Effector memory CD8-positive, alpha-beta T cell (primary cell): Measurements from ENCODE around the gene PNPLA2.

ENCODE experiments used
- ATAC-seq: fragments of 150-1000 bp; cut with Tn5 transposase; replicated peaks from 2 replicates; pipeline ENCODE4 v1.10.0; 2021; ENCODE audit warnings: mild to moderate bottlenecking, moderate library complexity
- DNase-seq, 3 experiments: peaks; one replicate each; pipeline ENCODE4 v3.0.0; 2021
- H3K27ac Mint-ChIP-seq, 2 donors: one replicate each; pipeline ENCODE4 v1.8.0; 2022; ENCODE audit warnings: mild to moderate bottlenecking in 2 of 2, mixed read lengths in 2 of 2, moderate library complexity in 2 of 2
- H3K27me3 Mint-ChIP-seq, 2 donors: one replicate each; pipeline ENCODE4 v1.8.0; 2022; ENCODE audit warnings: mixed read lengths in 2 of 2
- H3K36me3 Mint-ChIP-seq: one replicate; pipeline ENCODE4 v1.8.0; 2022; ENCODE audit warnings: mild to moderate bottlenecking, moderate library complexity, mixed read lengths; ENCODE audit not compliant: insufficient read depth
- H3K4me1 Mint-ChIP-seq, 2 donors: one replicate each; pipeline ENCODE4 v1.8.0; 2022; ENCODE audit warnings: low read depth in 2 of 2, mixed read lengths in 2 of 2
- H3K4me3 Mint-ChIP-seq, 2 donors: one replicate each; pipeline ENCODE4 v1.8.0; 2022; ENCODE audit warnings: mild to moderate bottlenecking in 2 of 2, mixed read lengths in 2 of 2, moderate library complexity in 2 of 2
- H3K9me3 Mint-ChIP-seq, 2 donors: one replicate each; pipeline ENCODE4 v1.8.0; 2022; ENCODE audit warnings: mixed read lengths in 2 of 2

The PNPLA2 gene

DNA sequence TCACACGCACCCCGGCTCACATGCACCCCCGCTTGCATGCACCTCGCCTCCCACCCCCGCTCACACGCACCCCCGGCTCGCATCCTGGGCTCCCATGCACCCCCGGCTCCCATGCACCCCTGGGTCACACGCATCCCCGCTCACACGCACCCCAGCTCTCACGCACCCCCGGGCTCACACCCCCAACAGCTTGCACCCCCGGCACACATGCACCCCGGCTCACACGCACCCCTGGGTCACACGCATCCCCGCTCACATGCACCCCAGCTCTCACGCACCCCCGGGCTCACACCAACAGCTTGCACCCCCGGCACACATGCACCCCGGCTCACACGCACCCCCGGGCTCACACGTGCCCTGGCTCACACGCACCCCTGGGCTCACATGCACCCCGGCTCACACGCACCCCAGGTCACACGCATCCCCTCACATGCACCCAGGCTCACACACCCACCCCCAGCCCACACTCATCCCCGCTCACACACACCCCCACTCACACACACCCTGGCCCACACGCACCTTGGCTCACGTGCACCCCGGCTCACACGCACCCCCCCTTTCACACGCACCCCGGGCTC, 40.1 kb downstream of the PNPLA2 start:
- no peak for ATAC-seq

DNA sequence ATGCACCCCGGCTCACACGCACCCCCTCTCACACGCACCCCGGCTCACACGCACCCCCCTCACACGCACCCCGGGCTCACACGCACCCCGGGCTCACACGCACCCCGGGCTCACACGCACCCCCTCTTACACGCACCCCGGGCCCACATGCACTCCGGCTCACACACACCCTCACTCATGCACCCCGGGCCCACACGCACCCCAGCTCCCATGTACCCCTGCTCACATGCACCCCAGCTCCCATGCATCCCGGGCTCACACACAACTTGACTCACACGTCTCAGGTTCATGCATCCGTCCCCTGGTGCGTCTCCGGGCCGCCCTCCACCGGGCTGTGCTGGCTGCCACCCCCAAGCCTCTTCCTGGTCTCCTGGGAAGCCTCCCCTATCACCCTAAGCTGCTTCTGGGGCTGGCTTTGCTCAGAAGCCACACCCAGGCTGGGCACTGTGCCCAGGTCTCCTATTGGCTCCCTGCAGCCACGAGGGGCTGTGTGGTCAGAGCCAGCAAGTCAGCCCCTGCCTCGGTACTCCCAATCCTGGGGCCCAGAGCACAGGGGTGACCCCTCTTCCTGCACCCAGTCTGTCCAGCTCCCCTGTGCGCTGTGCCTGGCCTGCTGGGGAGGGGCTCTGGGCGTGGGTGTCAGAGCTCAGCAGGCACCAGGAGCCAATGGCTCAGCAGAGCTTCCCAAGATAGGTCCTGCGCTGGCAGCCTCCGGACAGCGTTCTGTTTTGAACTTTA, 40.8 kb downstream of the PNPLA2 start:
- Mint-ChIP-seq H3K4me3 (no peak overlapping the region), H3K27ac (peak overlapping the region in 1 of 2 donors; percentile 23), H3K4me1 (peaks cover 8 to 11% of the 10 kb centered on the region in 2 donors), H3K9me3 (no peaks in the 10 kb centered on the region), H3K36me3 (peaks cover 7% of the 10 kb centered on the region), H3K27me3 (no peaks in the 10 kb centered on the region)
- ATAC-seq (no peak), DNase-seq (no peak)

More for the DNA sequence above, 40.1 kb downstream of the PNPLA2 start:
- DNase-seq = no peak
- H3K27me3 Mint-ChIP-seq = no peaks in the 10 kb centered on the region
- H3K9me3 Mint-ChIP-seq = no peaks in the 10 kb centered on the region
- peak overlapping the region in 1 of 2 donors; percentile 46 for H3K27ac Mint-ChIP-seq
- no peak overlapping the region for H3K4me3 Mint-ChIP-seq
- H3K36me3 Mint-ChIP-seq = peaks cover 7% of the 10 kb centered on the region
- H3K4me1 Mint-ChIP-seq = peaks cover 8 to 11% of the 10 kb centered on the region in 2 donors

DNA sequence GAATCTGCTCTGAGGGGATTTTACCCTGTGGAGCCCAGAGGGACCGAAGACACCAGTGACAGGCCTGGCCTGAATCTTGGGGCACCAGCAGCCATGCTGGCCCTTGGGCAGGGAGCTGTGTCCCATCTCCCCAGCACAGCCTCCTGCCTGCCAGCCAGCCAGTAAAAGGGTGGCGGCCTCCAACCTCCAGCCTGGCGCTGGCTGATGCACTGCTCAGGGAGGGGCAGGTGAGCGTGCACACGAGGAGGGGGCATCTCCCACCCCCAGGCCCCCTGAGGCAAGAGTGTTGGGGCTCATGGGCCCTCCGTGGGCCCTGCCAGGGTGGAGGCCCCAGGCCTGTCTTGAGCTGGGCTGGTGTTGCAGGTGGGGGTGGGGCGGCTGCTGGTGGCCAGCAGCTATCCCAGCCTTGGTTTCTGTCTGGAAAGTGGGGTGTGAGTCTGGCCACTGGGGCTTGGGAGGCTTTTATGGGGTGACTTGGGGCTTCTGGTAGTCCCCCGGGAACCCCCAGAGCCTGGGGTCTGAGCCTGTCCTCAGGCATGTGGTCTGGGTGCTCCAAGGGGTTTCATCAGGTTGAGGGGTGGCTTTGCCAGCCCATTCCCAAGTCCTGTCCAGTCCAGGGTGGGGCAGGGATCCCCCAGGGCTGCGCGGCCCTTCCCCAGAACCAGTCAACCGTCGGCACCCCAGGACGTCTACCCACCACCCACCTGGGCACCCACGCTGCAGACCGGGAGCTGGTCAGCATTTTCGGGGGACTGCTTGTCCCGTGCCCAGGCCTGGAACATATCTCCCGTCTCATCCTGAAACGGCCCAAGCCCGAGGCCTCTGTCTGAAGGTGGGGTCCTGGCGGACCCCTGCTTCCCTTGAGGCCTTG, 41.8 kb downstream of the PNPLA2 start:
- Mint-ChIP-seq H3K36me3 (peaks cover 7% of the 10 kb centered on the region), H3K4me3 (no peak overlapping the region), H3K4me1 (peaks cover 8 to 11% of the 10 kb centered on the region in 2 donors), H3K9me3 (no peaks in the 10 kb centered on the region), H3K27me3 (no peaks in the 10 kb centered on the region), H3K27ac (no peak overlapping the region)
- no peak for DNase-seq
- no peak for ATAC-seq

DNA sequence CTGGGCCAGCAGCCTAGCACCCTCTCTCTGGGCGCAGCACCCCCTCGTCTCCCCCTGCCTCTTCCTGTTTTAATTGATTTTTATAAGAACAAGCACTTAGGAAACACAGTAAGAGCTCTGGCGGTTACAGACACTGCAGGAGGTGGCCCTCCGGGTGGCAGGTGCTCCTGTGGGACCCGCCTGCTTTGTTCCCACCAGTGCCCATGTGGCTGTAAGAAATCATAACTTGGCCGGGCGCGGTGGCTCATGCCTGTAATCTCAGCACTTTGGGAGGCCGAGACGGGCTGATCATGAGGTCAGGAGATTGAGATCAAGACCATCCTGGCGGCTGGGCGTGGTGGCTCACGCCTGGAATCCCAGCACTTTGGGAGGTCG, 42.4 kb downstream of the PNPLA2 start:
- peak overlapping the region in 1 of 2 donors; percentile 62 for H3K27ac Mint-ChIP-seq

DNA sequence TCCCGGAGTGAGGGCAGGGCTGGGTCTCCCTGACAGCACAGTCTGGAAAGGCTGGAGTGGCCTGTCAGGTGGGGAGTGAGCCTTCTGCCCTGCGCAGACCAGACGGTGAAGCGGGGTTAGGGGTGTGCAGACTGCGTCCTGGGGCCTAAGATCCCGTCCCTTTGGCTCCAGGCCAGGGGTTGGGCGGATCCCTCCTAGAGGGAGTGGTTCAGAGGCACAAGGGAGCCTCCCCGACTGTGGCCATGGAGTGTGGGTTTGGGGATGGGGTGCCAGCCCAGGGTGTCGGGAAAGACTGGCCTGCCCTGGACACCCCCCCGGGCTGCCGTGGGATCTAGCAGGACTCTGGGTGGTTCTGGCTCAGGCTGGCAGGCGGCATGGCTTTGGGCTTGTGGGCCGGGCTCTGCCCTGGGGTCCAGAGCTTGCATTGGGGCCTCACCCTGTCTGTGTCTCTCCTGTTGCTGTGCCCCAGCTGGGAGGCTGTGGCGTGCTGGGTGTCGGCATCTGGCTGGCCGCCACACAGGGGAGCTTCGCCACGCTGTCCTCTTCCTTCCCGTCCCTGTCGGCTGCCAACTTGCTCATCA, 43.5 kb downstream of the PNPLA2 start:
- ATAC-seq = no peak
- Mint-ChIP-seq H3K4me3 (no peak overlapping the region), H3K36me3 (peaks cover 7% of the 10 kb centered on the region), H3K9me3 (no peaks in the 10 kb centered on the region), H3K27ac (no peak overlapping the region), H3K4me1 (peaks cover 0 to 2% of the 10 kb centered on the region in 2 donors), H3K27me3 (no peaks in the 10 kb centered on the region)
- no peak for DNase-seq

More for the DNA sequence above, 42.4 kb downstream of the PNPLA2 start:
- ATAC-seq (no peak), DNase-seq (no peak)
- no peaks in the 10 kb centered on the region for H3K27me3 Mint-ChIP-seq
- H3K36me3 Mint-ChIP-seq = peaks cover 7% of the 10 kb centered on the region
- peaks cover 8 to 10% of the 10 kb centered on the region in 2 donors for H3K4me1 Mint-ChIP-seq
- no peaks in the 10 kb centered on the region for H3K9me3 Mint-ChIP-seq
- no peak overlapping the region for H3K4me3 Mint-ChIP-seq

DNA sequence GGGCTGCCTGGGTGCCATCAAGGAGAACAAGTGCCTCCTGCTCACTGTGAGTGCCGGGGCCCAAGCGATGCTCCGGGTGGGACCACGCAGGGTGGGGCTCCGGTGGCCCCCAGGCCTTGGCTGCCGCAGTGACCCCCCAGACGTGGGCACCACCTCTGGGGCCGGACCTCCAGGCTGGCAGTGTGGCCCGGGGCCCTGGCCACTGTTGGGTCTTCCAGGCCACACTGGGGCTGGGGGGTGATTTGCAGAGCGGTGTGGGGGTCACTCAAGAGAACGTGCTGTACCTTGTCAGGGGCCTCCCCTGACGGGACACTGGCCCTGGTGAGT, 43.9 kb downstream of the PNPLA2 start:
- peaks cover 5% of the 10 kb centered on the region for H3K36me3 Mint-ChIP-seq
- H3K27me3 Mint-ChIP-seq = no peaks in the 10 kb centered on the region
- no peak for ATAC-seq
- no peaks in the 10 kb centered on the region for H3K9me3 Mint-ChIP-seq
- no peak overlapping the region for H3K4me3 Mint-ChIP-seq
- H3K4me1 Mint-ChIP-seq = peaks cover 0 to 2% of the 10 kb centered on the region in 2 donors
- H3K27ac Mint-ChIP-seq = no peak overlapping the region
- no peak for DNase-seq

DNA sequence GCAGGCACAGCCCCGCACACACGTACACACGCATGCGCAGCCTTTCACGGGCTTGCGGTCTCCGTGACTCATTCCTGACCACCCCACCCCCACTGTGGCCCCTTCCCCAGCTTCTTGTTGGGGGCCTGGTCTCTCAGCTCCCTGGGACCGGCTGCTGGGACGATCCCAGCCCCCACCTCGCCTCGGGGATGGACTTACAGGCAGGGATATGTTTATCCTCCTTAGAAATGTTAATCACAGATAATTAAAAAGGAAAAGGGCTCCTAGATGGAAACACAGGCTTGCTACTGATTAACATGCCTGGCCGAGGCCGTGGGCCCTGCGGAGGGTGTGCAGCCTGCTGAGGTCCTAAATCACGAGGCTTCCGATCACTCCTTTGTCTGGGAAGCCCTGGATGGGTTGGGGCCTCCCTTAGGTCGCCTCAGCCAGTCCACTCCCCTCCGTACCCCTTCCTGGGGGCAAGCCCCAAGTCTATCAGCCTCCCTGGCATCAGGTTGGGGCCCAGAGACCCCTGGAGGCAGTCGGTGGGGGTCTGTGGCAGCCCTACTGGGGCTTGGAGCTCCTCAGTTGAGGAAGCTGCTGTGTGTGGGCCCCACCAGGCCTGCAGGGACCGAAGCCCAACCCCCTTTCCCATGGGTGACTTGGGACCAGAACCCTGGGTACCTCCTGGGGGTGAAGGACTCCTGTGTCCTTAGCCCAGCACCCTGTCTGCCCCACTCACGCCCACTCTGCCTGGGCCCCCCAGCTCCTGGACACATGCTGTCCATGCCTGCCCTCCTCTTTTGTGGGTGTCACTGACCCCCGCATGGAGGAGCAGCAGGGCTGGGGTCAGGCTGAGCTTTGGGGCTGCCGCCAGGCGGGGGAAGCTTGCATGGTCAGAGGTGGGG, 44.6 kb downstream of the PNPLA2 start:
- Mint-ChIP-seq H3K27me3 (no peaks in the 10 kb centered on the region), H3K4me1 (no peaks in the 10 kb centered on the region), H3K9me3 (no peaks in the 10 kb centered on the region), H3K27ac (peak overlapping the region in 1 of 2 donors; percentile 38), H3K4me3 (no peak overlapping the region), H3K36me3 (peaks cover 3% of the 10 kb centered on the region)
- DNase-seq (no peak), ATAC-seq (no peak)

DNA sequence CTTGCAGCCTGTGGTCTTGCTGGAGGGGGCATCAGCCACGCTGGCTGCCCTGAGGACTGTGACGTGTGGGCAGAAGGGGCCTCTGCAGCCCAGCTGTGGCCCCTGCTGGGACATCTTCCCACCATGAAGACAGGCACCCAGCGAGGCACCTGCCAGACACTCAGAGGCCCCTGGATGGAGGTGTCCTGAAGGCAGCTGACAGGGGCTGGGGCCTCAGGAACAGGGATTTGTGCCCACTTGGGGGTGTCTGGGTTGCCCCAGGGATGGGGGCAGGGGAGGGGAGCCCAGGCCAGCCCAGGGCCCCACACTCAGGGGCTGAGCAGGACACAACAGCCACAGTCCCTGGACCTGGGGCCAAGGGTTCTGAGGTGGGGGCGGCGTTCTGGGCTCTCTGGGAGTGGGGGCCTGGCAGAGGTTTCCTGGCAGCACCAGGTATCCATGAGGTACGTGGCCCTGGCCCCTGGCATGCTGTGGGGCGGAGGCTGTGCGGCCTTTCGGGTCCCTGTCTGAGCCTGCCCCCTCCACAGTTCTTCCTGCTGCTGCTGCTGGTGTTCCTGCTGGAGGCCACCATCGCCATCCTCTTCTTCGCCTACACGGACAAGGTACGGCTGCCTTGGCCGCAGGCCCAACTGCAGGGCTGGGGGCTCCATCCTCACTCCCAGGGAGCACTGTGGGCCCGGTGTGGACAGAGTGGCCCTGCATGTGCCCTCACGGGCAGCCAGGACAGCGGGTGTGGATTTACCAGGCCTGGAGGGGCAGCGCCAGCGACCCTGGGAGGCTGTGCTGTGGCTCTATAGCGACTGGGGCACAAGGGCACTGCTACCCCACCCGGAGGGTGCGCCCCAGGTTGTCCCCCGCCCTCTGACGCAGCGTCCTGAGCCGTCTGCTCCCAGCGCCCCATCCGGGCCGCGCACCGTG, 45.5 kb downstream of the PNPLA2 start:
- Mint-ChIP-seq H3K27ac (peak overlapping the region in 1 of 2 donors; percentile 38), H3K27me3 (no peaks in the 10 kb centered on the region), H3K4me3 (no peak overlapping the region), H3K36me3 (peaks cover 3% of the 10 kb centered on the region), H3K9me3 (no peaks in the 10 kb centered on the region), H3K4me1 (no peaks in the 10 kb centered on the region)
- no peak for ATAC-seq
- no peak for DNase-seq

DNA sequence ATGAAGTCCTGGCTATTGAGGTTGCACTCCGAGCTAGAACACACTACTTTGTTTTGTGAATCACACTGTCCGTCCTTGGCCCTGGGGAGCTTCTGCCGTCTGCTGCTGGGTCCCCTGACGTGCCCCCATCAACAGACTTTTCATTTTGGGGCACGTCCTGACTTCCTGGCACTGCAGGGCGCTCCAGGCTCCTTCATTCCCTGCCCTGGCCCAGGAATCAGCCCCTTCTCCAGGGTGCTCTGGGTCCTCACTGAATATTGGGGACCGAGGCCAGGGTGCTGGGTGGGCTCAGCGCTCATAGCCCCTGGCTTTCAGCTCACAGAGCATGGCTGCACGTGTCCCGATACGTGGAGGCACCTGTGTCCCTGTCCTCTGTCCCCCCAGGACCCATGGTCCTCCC, 46.2 kb downstream of the PNPLA2 start:
- Mint-ChIP-seq H3K27me3 (no peaks in the 10 kb centered on the region), H3K27ac (peak overlapping the region in 1 of 2 donors; percentile 17), H3K4me3 (no peak overlapping the region), H3K4me1 (no peaks in the 10 kb centered on the region), H3K36me3 (peaks cover 3% of the 10 kb centered on the region), H3K9me3 (no peaks in the 10 kb centered on the region)
- no peak for ATAC-seq
- DNase-seq = no peak

DNA sequence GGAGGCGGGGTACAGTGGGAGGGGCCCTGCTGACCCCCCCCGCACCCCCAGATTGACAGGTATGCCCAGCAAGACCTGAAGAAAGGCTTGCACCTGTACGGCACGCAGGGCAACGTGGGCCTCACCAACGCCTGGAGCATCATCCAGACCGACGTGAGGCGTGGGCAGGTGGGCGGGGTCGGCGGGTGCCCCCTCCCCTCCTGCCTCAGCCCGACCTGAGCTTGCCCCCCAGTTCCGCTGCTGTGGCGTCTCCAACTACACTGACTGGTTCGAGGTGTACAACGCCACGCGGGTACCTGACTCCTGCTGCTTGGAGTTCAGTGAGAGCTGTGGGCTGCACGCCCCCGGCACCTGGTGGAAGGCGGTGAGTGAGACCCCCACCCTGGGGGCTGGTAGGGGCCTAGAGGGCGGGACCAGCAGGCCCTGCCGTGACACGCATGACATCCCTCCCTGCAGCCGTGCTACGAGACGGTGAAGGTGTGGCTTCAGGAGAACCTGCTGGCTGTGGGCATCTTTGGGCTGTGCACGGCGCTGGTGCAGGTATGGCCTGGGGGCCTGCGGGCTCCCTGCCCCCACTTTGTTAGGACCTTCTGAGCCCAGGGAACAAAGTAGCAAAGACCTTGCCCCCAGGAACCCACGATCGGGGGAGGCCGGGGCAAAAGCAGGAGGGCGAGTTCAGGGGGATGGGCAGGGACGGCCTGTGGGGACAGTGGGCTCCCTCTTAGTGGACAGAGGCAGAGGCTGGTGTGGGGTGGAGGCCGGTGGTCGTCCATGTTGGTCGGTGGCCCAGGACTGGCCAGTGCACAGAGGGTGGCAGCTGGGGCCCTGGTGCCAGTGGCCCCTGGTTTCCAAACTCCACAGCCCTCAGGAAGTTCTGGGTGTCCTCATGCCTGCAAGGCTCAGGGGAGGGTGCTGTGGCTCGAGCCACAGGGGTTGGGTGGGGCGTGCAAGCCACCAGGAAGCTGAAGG, 47.0 kb downstream of the PNPLA2 start:
- DNase-seq = no peak
- H3K27ac Mint-ChIP-seq = peak overlapping the region in 1 of 2 donors; percentile 17
- no peaks in the 10 kb centered on the region for H3K9me3 Mint-ChIP-seq
- H3K4me3 Mint-ChIP-seq = no peak overlapping the region
- no peak for ATAC-seq
- H3K36me3 Mint-ChIP-seq = peaks cover 3% of the 10 kb centered on the region
- H3K4me1 Mint-ChIP-seq = no peaks in the 10 kb centered on the region
- H3K27me3 Mint-ChIP-seq = no peaks in the 10 kb centered on the region

DNA sequence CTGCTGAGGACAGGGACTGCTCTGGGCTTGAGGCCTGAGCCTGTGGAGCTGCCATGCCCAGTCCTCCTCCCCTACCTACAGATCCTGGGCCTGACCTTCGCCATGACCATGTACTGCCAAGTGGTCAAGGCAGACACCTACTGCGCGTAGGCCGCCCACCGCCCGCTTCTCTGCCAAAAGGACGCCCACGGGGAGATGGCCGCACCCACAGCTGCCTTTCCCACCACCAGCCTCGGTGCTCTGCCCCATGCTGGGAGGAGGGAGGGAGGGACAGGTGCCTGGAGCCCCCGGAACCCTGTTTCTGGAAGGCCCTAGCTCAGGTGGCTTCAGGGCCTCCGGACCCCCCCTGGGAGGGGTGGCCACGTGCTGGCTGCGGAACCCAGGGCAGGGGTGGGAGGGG, 47.8 kb downstream of the PNPLA2 start:
- no peak for DNase-seq
- Mint-ChIP-seq H3K4me1 (no peaks in the 10 kb centered on the region), H3K27ac (no peak overlapping the region), H3K36me3 (no peaks in the 10 kb centered on the region), H3K9me3 (no peaks in the 10 kb centered on the region), H3K4me3 (no peak overlapping the region), H3K27me3 (no peaks in the 10 kb centered on the region)
- no peak for ATAC-seq
